CD14-positive monocyte (primary cell): Measurements from ENCODE around the gene TKT. TPM values are rescaled to one million over a fixed set of nuclear protein-coding genes. Genes with fewer than 3 reads are reported as not detected.

Source experiments
- DNase-seq, 3 donors: peaks; one replicate each; pipeline ENCODE4 v3.0.0-alpha.2; 2011 to 2022
- H2AFZ ChIP-seq: 2 replicates; pipeline ENCODE4 v1.6.0; 2012; ENCODE audit warnings: mild to moderate bottlenecking, low read depth, low read length, inconsistent platforms; ENCODE audit not compliant: insufficient read depth, poor library complexity, severe bottlenecking
- H3K27ac ChIP-seq, 2 donors: 1 replicate in 1 of 2; 2 replicates in 1 of 2; pipeline ENCODE4 v1.5.1; 2012 to 2013; ENCODE audit warnings: low read length in 2 of 2, control low read depth in 1 of 2, inconsistent platforms in 1 of 2, low read depth in 1 of 2, mild to moderate bottlenecking in 1 of 2
- H3K27me3 ChIP-seq, 2 donors: one replicate each; pipeline versions ENCODE4 v1.6.0 to v1.6.1; 2011 to 2013; ENCODE audit warnings: low read length in 2 of 2; ENCODE audit not compliant: control insufficient read depth in 2 of 2, insufficient read depth in 2 of 2
- H3K36me3 ChIP-seq, 2 donors: replicated peaks in 1 of 2; 1 replicate in 1 of 2; 2 replicates in 1 of 2; pipeline versions ENCODE4 v1.5.1 to v1.6.1; 2012 to 2013; ENCODE audit warnings: low read length in 2 of 2, control low read depth in 1 of 2, inconsistent platforms in 1 of 2, mild to moderate bottlenecking in 1 of 2; ENCODE audit not compliant: insufficient read depth in 2 of 2, control insufficient read depth in 1 of 2
- H3K4me1 ChIP-seq, 2 donors: 1 replicate in 1 of 2; 2 replicates in 1 of 2; pipeline versions ENCODE4 v1.5.1 to v1.6.1; 2012 to 2013; ENCODE audit warnings: low read length in 2 of 2, control low read depth in 1 of 2, inconsistent platforms in 1 of 2, mild to moderate bottlenecking in 1 of 2, moderate library complexity in 1 of 2; ENCODE audit not compliant: insufficient read depth in 2 of 2, control insufficient read depth in 1 of 2
- H3K4me2 ChIP-seq: replicated peaks from 2 replicates; pipeline ENCODE3; 2012; ENCODE audit warnings: low read length, moderate library complexity, mild to moderate bottlenecking; ENCODE audit not compliant: poor library complexity, severe bottlenecking; ENCODE audit errors: extremely low read depth
- H3K4me3 ChIP-seq, 3 experiments: fragments of 200-600 bp in 1 of 3; sonication (generic) in 1 of 3; replicated peaks in 1 of 3; 1 replicate in 2 of 3; 2 replicates in 1 of 3; pipeline ENCODE4 v1.5.1; 2011 to 2013; ENCODE audit warnings: low read length in 3 of 3, mild to moderate bottlenecking in 3 of 3, control low read depth in 2 of 3, low read depth in 2 of 3, inconsistent platforms in 1 of 3, moderate library complexity in 1 of 3
- H3K79me2 ChIP-seq: 2 replicates; pipeline ENCODE4 v1.6.0; 2012; ENCODE audit warnings: mild to moderate bottlenecking, control low read depth, inconsistent platforms, low read length, moderate library complexity; ENCODE audit not compliant: insufficient read depth
- H3K9ac ChIP-seq: 2 replicates; pipeline ENCODE4 v1.6.0; 2017; ENCODE audit warnings: low read length, mild to moderate bottlenecking; ENCODE audit not compliant: insufficient read depth, poor library complexity, severe bottlenecking
- H3K9me3 ChIP-seq, 2 donors: replicated peaks in 1 of 2; 1 replicate in 1 of 2; 2 replicates in 1 of 2; pipeline versions ENCODE4 v1.5.1 to v1.6.1; 2012 to 2013; ENCODE audit warnings: low read length in 2 of 2, control low read depth in 1 of 2; ENCODE audit not compliant: control insufficient read depth in 1 of 2, insufficient read depth in 1 of 2
- H4K20me1 ChIP-seq: 2 replicates; pipeline ENCODE4 v1.6.0; 2012; ENCODE audit warnings: mild to moderate bottlenecking, low read length, control low read depth, moderate library complexity; ENCODE audit not compliant: insufficient read depth
- H3K27ac Mint-ChIP-seq, 7 donors: one replicate each; pipeline ENCODE4 v1.8.0; 2020; ENCODE audit warnings: mild to moderate bottlenecking in 7 of 7, mixed read lengths in 7 of 7, moderate library complexity in 6 of 7, inconsistent platforms in 2 of 7
- H3K27me3 Mint-ChIP-seq, 3 donors: one replicate each; pipeline ENCODE4 v1.8.0; 2021 to 2022; ENCODE audit warnings: low read depth in 3 of 3, mild to moderate bottlenecking in 3 of 3, mixed read lengths in 3 of 3, moderate library complexity in 3 of 3, inconsistent platforms in 1 of 3
- H3K36me3 Mint-ChIP-seq, 2 donors: one replicate each; pipeline ENCODE4 v1.8.0; 2020; ENCODE audit warnings: mixed read lengths in 2 of 2, inconsistent platforms in 1 of 2, mild to moderate bottlenecking in 1 of 2
- H3K4me1 Mint-ChIP-seq: one replicate; pipeline ENCODE4 v1.8.0; 2020; ENCODE audit warnings: mild to moderate bottlenecking, mixed read lengths
- H3K4me3 Mint-ChIP-seq, 2 donors: one replicate each; pipeline ENCODE4 v1.8.0; 2020; ENCODE audit warnings: mild to moderate bottlenecking in 2 of 2, mixed read lengths in 2 of 2, moderate library complexity in 1 of 2
- H3K9me3 Mint-ChIP-seq, 7 donors: one replicate each; pipeline ENCODE4 v1.8.0; 2020 to 2022; ENCODE audit warnings: mixed read lengths in 7 of 7, mild to moderate bottlenecking in 6 of 7, moderate library complexity in 6 of 7, inconsistent platforms in 2 of 7
- CTCF ChIP-seq: fragments of 200-600 bp; IDR thresholded peaks from one replicate; pipeline ENCODE4 v1.8.0; 2022; ENCODE audit warnings: antibody characterized with exemption, mild to moderate bottlenecking
- WGBS: methylation state at CpG from one replicate; pipeline ENCODE4 v1.1.5; 2013; ENCODE audit warnings: missing lambda C conversion rate; ENCODE audit not compliant: insufficient coverage; 5-methylcytosine and 5-hydroxymethylcytosine counted together
- intact Hi-C, 2 donors: fragments of 100-400 bp; cut with micrococcal nuclease; formaldehyde crosslinking; loops; one replicate each; pipeline versions ENCODE4 v1.15.0 to v1.15.1; 2023
- polyA plus RNA-seq, 3 donors: library from polyadenylated mRNA; depleted of rRNA in 1 of 3; unstranded in 2 of 3; stranded (reverse) in 1 of 3; fragments of 300-500 nt in 2 of 3; fragments of >200 nt in 1 of 3; fragmentation: Illumina TruSeq in 2 of 3; gene quantifications; 1 replicate in 2 of 3; 2 replicates in 1 of 3; pipeline ENCODE4 v1.2.3, GENCODE V29; 2012 to 2021

Gene TKT
- polyA plus RNA-seq, 3 donors = 496 to 582 (median 562) TPM

GRCh38 chr3:53260286-53260785, 4.5 kb upstream of the TKT start:
- H3K79me2 ChIP-seq = peaks cover 8% of the 10 kb centered on the region
- no peak for TF ChIP-seq CTCF
- H3K9me3 Mint-ChIP-seq = peaks cover 0 to 3% (median 0%) of the 10 kb centered on the region in 7 donors
- peaks cover 1% of the 10 kb centered on the region for H4K20me1 ChIP-seq
- peaks cover 38% of the 10 kb centered on the region for H3K4me1 Mint-ChIP-seq
- intact Hi-C loops = no loop called here
- H2AFZ ChIP-seq = no peak overlapping the region
- no peaks in the 10 kb centered on the region for H3K36me3 ChIP-seq
- no peak overlapping the region for H3K27ac ChIP-seq
- H3K27ac Mint-ChIP-seq = no peak overlapping the region
- no peaks in the 10 kb centered on the region for H3K27me3 ChIP-seq
- H3K36me3 Mint-ChIP-seq = no peaks in the 10 kb centered on the region
- H3K4me3 Mint-ChIP-seq = no peak overlapping the region
- no peak overlapping the region for H3K4me3 ChIP-seq
- no peak overlapping the region for H3K9ac ChIP-seq
- 95% methylated on average over 2 of the region's 4 CpGs for WGBS
- H3K4me1 ChIP-seq = peaks cover 23 to 25% of the 10 kb centered on the region in 2 donors
- no peaks in the 10 kb centered on the region for H3K9me3 ChIP-seq
- no peak overlapping the region for H3K4me2 ChIP-seq
- no peak for DNase-seq
- peaks cover 0 to 2% (median 1%) of the 10 kb centered on the region in 3 donors for H3K27me3 Mint-ChIP-seq

- H3K4me3 Mint-ChIP-seq = no peak overlapping the region
- DNase-seq = no peak
- no peak for TF ChIP-seq CTCF
- Histone ChIP-seq H3K27ac (no peak overlapping the region), H3K27me3 (no peaks in the 10 kb centered on the region), H3K36me3 (no peaks in the 10 kb centered on the region), H3K9ac (no peak overlapping the region), H2AFZ (no peak overlapping the region), H3K4me1 (peaks cover 23 to 25% of the 10 kb centered on the region in 2 donors), H3K9me3 (no peaks in the 10 kb centered on the region), H3K79me2 (peaks cover 15% of the 10 kb centered on the region), H3K4me3 (no peak overlapping the region), H4K20me1 (peaks cover 8% of the 10 kb centered on the region), H3K4me2 (no peak overlapping the region)
- H3K27ac Mint-ChIP-seq = no peak overlapping the region
- peaks cover 37% of the 10 kb centered on the region for H3K4me1 Mint-ChIP-seq
- intact Hi-C loops = loop anchor here (5.0 to 10.0 kb wide), 2 partner anchors 97 to 365 kb away; partner anchors contain the start of genes PRKCD (in 1 of the 2) and STIMATE (in 1 of the 2)
- H3K27me3 Mint-ChIP-seq = peaks cover 0 to 2% (median 1%) of the 10 kb centered on the region in 3 donors
- H3K9me3 Mint-ChIP-seq = peaks cover 0 to 2% (median 0%) of the 10 kb centered on the region in 7 donors
- H3K36me3 Mint-ChIP-seq = no peaks in the 10 kb centered on the region
- WGBS = 91% methylated on average over 8 of the region's 9 CpGs
Observed at GRCh38 chr3:53259427-53260259, 3.8 kb upstream of the TKT start.
